GM11168 (cell line): Measurements from ENCODE around the gene KRT79.

Experiments used
- in situ Hi-C: fragments of 300-500 bp; cut with MboI; formaldehyde crosslinking; loops from one replicate; pipeline ENCODE4 v1.12.0; 2022; ENCODE audit warnings: low sequenced_read_pairs; ENCODE audit not compliant: unreplicated experiment

KRT79 gene

GRCh38 chr12:52837781-52838608, 3.9 kb upstream of the KRT79 start:
- in situ Hi-C loops = no loop called here

- in situ Hi-C loops = no loop called here
Measured at GRCh38 chr12:52837413-52837741, 3.3 kb upstream of the KRT79 start.

GRCh38 chr12:52836491-52837412, 2.6 kb upstream of the KRT79 start:
- in situ Hi-C loops = no loop called here

GRCh38 chr12:52836042-52836466, 1.9 kb upstream of the KRT79 start:
- in situ Hi-C loops = no loop called here

- in situ Hi-C loops = no loop called here
Measured at GRCh38 chr12:52835271-52836041, 1.3 kb upstream of the KRT79 start.

GRCh38 chr12:52834727-52835001, 553 bp upstream of the KRT79 start:
- in situ Hi-C loops = no loop called here

GRCh38 chr12:52832985-52833905, 866 bp downstream of the KRT79 start:
- in situ Hi-C loops = no loop called here

- in situ Hi-C loops = no loop called here
Measured at GRCh38 chr12:52832451-52832850, 1.7 kb downstream of the KRT79 start.

GRCh38 chr12:52831251-52831650, 2.9 kb downstream of the KRT79 start:
- in situ Hi-C loops = no loop called here

GRCh38 chr12:52829986-52830770, 3.9 kb downstream of the KRT79 start:
- in situ Hi-C loops = no loop called here

GRCh38 chr12:52828591-52829021, 5.5 kb downstream of the KRT79 start:
- in situ Hi-C loops = no loop called here

GRCh38 chr12:52828156-52828555, 6.0 kb downstream of the KRT79 start:
- in situ Hi-C loops = no loop called here

- in situ Hi-C loops = no loop called here
Measured at GRCh38 chr12:52827499-52828090, 6.5 kb downstream of the KRT79 start.

GRCh38 chr12:52826611-52827498, 7.3 kb downstream of the KRT79 start:
- in situ Hi-C loops = no loop called here

- in situ Hi-C loops = no loop called here
Measured at GRCh38 chr12:52825961-52826360, 8.2 kb downstream of the KRT79 start.

- in situ Hi-C loops = no loop called here
Measured at GRCh38 chr12:52824741-52825410, 9.2 kb downstream of the KRT79 start.
